ENCODE results near the gene PNKD.

GRCh38 chr2:218344090-218344754, 73.9 kb downstream of the PNKD start:
- TF ChIP-seq CTCF (IDR thresholded peaks at IDR 0.05; ENCODE audit: low read depth, low read length): no peak
- no peak for TF ChIP-seq EZH2phosphoT487 (IDR thresholded peaks at IDR 0.05; ENCODE audit: low read depth)
